GM18873 (cell line): ENCODE results near the gene TLE5.
"Not testable (repeated sequence)": the region's sequence is repeated elsewhere in the genome, so short reads cannot be mapped to it uniquely, and the experiment has no call there.

ENCODE experiments used
- ATAC-seq: cut with Tn5 transposase; IDR thresholded peaks from one replicate; pipeline ENCODE4 v1.9.1; 2021; ENCODE audit warnings: mild to moderate bottlenecking, moderate library complexity, moderate number of reproducible peaks; ENCODE audit not compliant: unreplicated experiment, low FRiP score

Gene TLE5

GRCh38 chr19:3027981-3028304 is 34.4 kb downstream of the TLE5 start:
- ATAC-seq, result no peak

- no peak for ATAC-seq
These were observed 35.0 kb downstream of the TLE5 start for GRCh38 chr19:3027292-3027691.

- ATAC-seq, result no peak
These were observed 35.5 kb downstream of the TLE5 start for GRCh38 chr19:3026768-3027167.

GRCh38 chr19:3025549-3025886 is 36.8 kb downstream of the TLE5 start:
- ATAC-seq, result no peak

- no peak for ATAC-seq
These were observed 37.3 kb downstream of the TLE5 start for GRCh38 chr19:3024870-3025548.

- no peak for ATAC-seq
These were observed 37.8 kb downstream of the TLE5 start for GRCh38 chr19:3024509-3024869.

GRCh38 chr19:3020321-3020960 is 41.9 kb downstream of the TLE5 start:
- no peak for ATAC-seq

- no peak for ATAC-seq
These were observed 43.0 kb downstream of the TLE5 start for GRCh38 chr19:3019211-3019854.

- no peak for ATAC-seq
These were observed 44.4 kb downstream of the TLE5 start for GRCh38 chr19:3017923-3018322.

GRCh38 chr19:3015126-3016057 is 46.9 kb downstream of the TLE5 start:
- ATAC-seq, result no peak

- no peak for ATAC-seq
These were observed 48.2 kb downstream of the TLE5 start for GRCh38 chr19:3014135-3014534.

GRCh38 chr19:3013263-3013725 is 49.0 kb downstream of the TLE5 start:
- ATAC-seq, result no peak

- ATAC-seq, result no peak
These were observed 49.6 kb downstream of the TLE5 start for GRCh38 chr19:3012621-3013262.

GRCh38 chr19:3012059-3012458 is 50.2 kb downstream of the TLE5 start:
- ATAC-seq, result not testable (repeated sequence)

- ATAC-seq, result no peak
These were observed 51.4 kb downstream of the TLE5 start for GRCh38 chr19:3010871-3011270.

GRCh38 chr19:3008994-3009393 is 53.3 kb downstream of the TLE5 start:
- no peak for ATAC-seq

GRCh38 chr19:3007975-3008374 is 54.3 kb downstream of the TLE5 start:
- no peak for ATAC-seq

- ATAC-seq, result no peak
These were observed 56.1 kb downstream of the TLE5 start for GRCh38 chr19:3006075-3006767.

- no peak for ATAC-seq
These were observed 57.0 kb downstream of the TLE5 start for GRCh38 chr19:3005345-3005744.

GRCh38 chr19:3004522-3004921 is 57.8 kb downstream of the TLE5 start:
- ATAC-seq, result no peak
